HCT116 (cell line): ENCODE data around the gene AMBRA1. TPM values are rescaled to one million over a fixed set of nuclear protein-coding genes. Genes with fewer than 3 reads are reported as not detected.

Experiments used
- ATAC-seq: fragments of 200-7000 bp; cut with Tn5 transposase; 2 replicates; pipeline ENCODE4 v1.9.1; 2020; ENCODE audit warnings: mild to moderate bottlenecking, moderate library complexity
- BruUV-seq: library from RNA; stranded (reverse); fragments of 400-500 nt; replicated peaks from 2 replicates; lab custom pipeline; 2021; lab: Mats Ljungman, UMichigan
- CTCF ChIA-PET: fragments of 300-600 bp; sonication (Branson Sonifier 250); formaldehyde crosslinking; loops from one replicate; lab custom pipeline; 2021; ENCODE audit warnings: antibody characterized with exemption; lab: Charles Lee
- POLR2A ChIA-PET: fragments of 300-600, 350-600 bp; sonication (Branson Sonifier 250); formaldehyde crosslinking; loops from one replicate; lab custom pipeline; 2021; ENCODE audit warnings: antibody characterized with exemption; lab: Charles Lee
- RAD21 ChIA-PET, 2 experiments: fragments of 300-600 bp; sonication (Branson Sonifier 250); formaldehyde crosslinking; loops; one replicate each; lab custom pipeline; 2023; ENCODE audit warnings: low total read pairs in 2 of 2; ENCODE audit not compliant: uncharacterized antibody in 2 of 2, unreplicated experiment in 2 of 2, low non-redundant PET in 1 of 2; lab: Charles Lee
- DNase-seq: peaks from one replicate; pipeline ENCODE4 v3.0.0-alpha.2; 2010; ENCODE audit warnings: low read depth, low spot score
- H2AFZ ChIP-seq: fragments of 200-600 bp; shearing (Covaris generic), sonication (generic); 2 replicates; pipeline ENCODE4 v1.6.1; 2017; ENCODE audit warnings: low read depth, mixed run types, mixed read lengths, antibody characterized with exemption, low read length; ENCODE audit not compliant: poor library complexity, severe bottlenecking
- H3K27ac ChIP-seq: 2 replicates; pipeline ENCODE4 v1.5.1; 2012; ENCODE audit warnings: low read depth, low read length
- H3K27me3 ChIP-seq: fragments of 200-600 bp; sonication (generic); 2 replicates; pipeline ENCODE4 v1.6.1; 2016; ENCODE audit warnings: mixed run types, low read length, mixed read lengths; ENCODE audit not compliant: insufficient read depth
- H3K36me3 ChIP-seq, 2 experiments: fragments of 200-500 bp in 1 of 2; fragments of 200-600 bp in 1 of 2; sonication (Bioruptor generic) in 1 of 2; sonication (generic) in 1 of 2; 2 replicates each; pipeline versions ENCODE4 v1.5.1 to v1.6.1; 2014 to 2016; ENCODE audit warnings: low read length in 2 of 2, inconsistent platforms in 1 of 2, mixed read lengths in 1 of 2, mixed run types in 1 of 2; ENCODE audit not compliant: insufficient read depth in 2 of 2, control insufficient read depth in 1 of 2
- H3K4me1 ChIP-seq, 2 experiments: fragments of 200-600 bp in 1 of 2; sonication (generic) in 1 of 2; 2 replicates each; pipeline versions ENCODE4 v1.5.1 to v1.6.1; 2012 to 2017; ENCODE audit warnings: low read length in 2 of 2, inconsistent platforms in 1 of 2, mild to moderate bottlenecking in 1 of 2, mixed read lengths in 1 of 2, mixed run types in 1 of 2, moderate library complexity in 1 of 2; ENCODE audit not compliant: insufficient read depth in 2 of 2, control insufficient read depth in 1 of 2
- H3K4me2 ChIP-seq: fragments of 200-600 bp; sonication (generic); 2 replicates; pipeline ENCODE4 v1.6.1; 2017; ENCODE audit warnings: mixed run types, low read length, mixed read lengths
- H3K4me3 ChIP-seq, 2 experiments: fragments of 200-600 bp in 1 of 2; sonication (generic) in 1 of 2; replicated peaks in 1 of 2; 2 replicates each; pipeline ENCODE4 v1.5.1; 2011 to 2016; ENCODE audit warnings: low read length in 2 of 2, control low read depth in 1 of 2, low read depth in 1 of 2, mild to moderate bottlenecking in 1 of 2, mixed read lengths in 1 of 2, mixed run types in 1 of 2
- H3K79me2 ChIP-seq: fragments of 200-600 bp; sonication (generic); 2 replicates; pipeline ENCODE4 v1.6.1; 2017; ENCODE audit warnings: mild to moderate bottlenecking, mixed run types, low read length, moderate library complexity, mixed read lengths; ENCODE audit not compliant: insufficient read depth
- H3K9ac ChIP-seq: fragments of 200-600 bp; sonication (generic); 2 replicates; pipeline ENCODE4 v1.6.1; 2016; ENCODE audit warnings: low read length, mixed read lengths
- H3K9me2 ChIP-seq: fragments of 200-600 bp; sonication (generic), shearing (Covaris generic); 2 replicates; pipeline ENCODE4 v1.6.1; 2017; ENCODE audit warnings: mixed run types, mild to moderate bottlenecking, moderate library complexity; ENCODE audit not compliant: insufficient read depth
- H3K9me3 ChIP-seq, 2 experiments: fragments of 200-500 bp in 1 of 2; fragments of 200-600 bp in 1 of 2; sonication (Bioruptor generic) in 1 of 2; sonication (generic) in 1 of 2; 2 replicates each; pipeline ENCODE4 v1.6.1; 2014 to 2017; ENCODE audit warnings: low read length in 2 of 2, mixed read lengths in 2 of 2, inconsistent platforms in 1 of 2, low read depth in 1 of 2, mild to moderate bottlenecking in 1 of 2, mixed run types in 1 of 2, moderate library complexity in 1 of 2; ENCODE audit not compliant: control insufficient read depth in 1 of 2, insufficient read depth in 1 of 2
- H4K20me1 ChIP-seq: fragments of 200-600 bp; sonication (generic), shearing (Covaris generic); 2 replicates; pipeline ENCODE4 v1.6.1; 2017; ENCODE audit warnings: mixed run types, mild to moderate bottlenecking, moderate library complexity; ENCODE audit not compliant: insufficient read depth
- ATF3 ChIP-seq: IDR thresholded peaks from 2 replicates; pipeline ENCODE4 v1.6.1; 2012
- CEBPB ChIP-seq: IDR thresholded peaks from 2 replicates; pipeline ENCODE4 v1.6.1; 2012; ENCODE audit warnings: low read depth
- ELF1 ChIP-seq: IDR thresholded peaks from 2 replicates; pipeline ENCODE4 v1.6.1; 2012; ENCODE audit warnings: low read depth, borderline replicate concordance
- EZH2 ChIP-seq: fragments of 200-600 bp; sonication (generic); IDR thresholded peaks from 2 replicates; pipeline ENCODE4 v1.6.1; 2017; ENCODE audit warnings: antibody characterized with exemption, mixed run types
- EZH2phosphoT487 ChIP-seq: fragments of 200-600 bp; IDR thresholded peaks from 2 replicates; pipeline ENCODE4 v1.6.1; 2018; ENCODE audit warnings: antibody characterized with exemption, borderline replicate concordance
- FOSL1 ChIP-seq: IDR thresholded peaks from 2 replicates; pipeline ENCODE4 v1.6.1; 2012; ENCODE audit warnings: low read depth
- JUND ChIP-seq: IDR thresholded peaks from 2 replicates; pipeline ENCODE4 v1.6.1; 2012
- MAX ChIP-seq: IDR thresholded peaks from 2 replicates; pipeline ENCODE4 v1.6.1; 2012
- RAD21 ChIP-seq: IDR thresholded peaks from 2 replicates; pipeline ENCODE4 v1.6.1; 2012; ENCODE audit warnings: low read depth, mild to moderate bottlenecking
- SP1 ChIP-seq: IDR thresholded peaks from 2 replicates; pipeline ENCODE4 v1.6.1; 2012; ENCODE audit warnings: low read depth
- SRF ChIP-seq: IDR thresholded peaks from 2 replicates; pipeline ENCODE4 v1.6.1; 2012; ENCODE audit warnings: low read depth
- TCF7L2 ChIP-seq: IDR thresholded peaks from 2 replicates; pipeline ENCODE4 v1.7.0; 2011; ENCODE audit warnings: borderline replicate concordance, inconsistent platforms; ENCODE audit not compliant: insufficient read depth, insufficient read length; ENCODE audit errors: extremely low read depth
- ZBTB33 ChIP-seq: IDR thresholded peaks from 2 replicates; pipeline ENCODE4 v1.6.1; 2011; ENCODE audit warnings: mild to moderate bottlenecking, low read length, moderate library complexity; ENCODE audit not compliant: insufficient replicate concordance; ENCODE audit errors: extremely low read depth
- ZFX ChIP-seq: fragments of 450-650 bp; IDR thresholded peaks from 2 replicates; pipeline ENCODE4 v1.6.1; 2017
- ZNF274 ChIP-seq: fragments of 200-500 bp; sonication (Bioruptor generic); IDR thresholded peaks from 2 replicates; pipeline ENCODE4 v1.6.1; 2014; ENCODE audit warnings: mild to moderate bottlenecking, low read depth, low read length, inconsistent platforms
- intact Hi-C: fragments of 100-400 bp; cut with micrococcal nuclease; formaldehyde crosslinking; loops from 2 replicates; pipeline ENCODE4 v1.10.0; 2022
- total RNA-seq: library from RNA; stranded (reverse); gene quantifications from one replicate; pipeline ENCODE4 v1.2.1, GENCODE V29; 2021; ENCODE audit not compliant: unreplicated experiment

Gene AMBRA1
- total RNA-seq, 1 experiment from 2014 or later, result 22.7 TPM

GRCh38 chr11:46533396-46534100 lies 60.3 kb downstream of the AMBRA1 start:
- DNase-seq, result no peak
- H4K20me1 ChIP-seq, result no peaks in the 10 kb centered on the region; the same call in 1 of the 2 replicates
- no peak overlapping the region for H3K4me2 ChIP-seq
- H3K9me2 ChIP-seq, result no peaks in the 10 kb centered on the region
- ChIA-PET CTCF (no interaction called here), RAD21 (no interaction called here), POLR2A (no interaction called here)
- intact Hi-C loops, result no loop called here
- BruUV-seq, result no TSS peak
- ATAC-seq, result no peak
- no peak overlapping the region for H3K4me3 ChIP-seq
- no peaks in the 10 kb centered on the region for H3K9me3 ChIP-seq
- no peak overlapping the region for H3K9ac ChIP-seq
- no peaks in the 10 kb centered on the region for H3K36me3 ChIP-seq
- peaks cover 77% of the 10 kb centered on the region for H3K79me2 ChIP-seq
- no peak for TF ChIP-seq MAX
- no peak for TF ChIP-seq EZH2phosphoT487
- H3K27ac ChIP-seq, result no peak overlapping the region
- peaks cover 0 to 11% of the 10 kb centered on the region in 2 experiments; a peak in 1 of 4 replicates for H3K4me1 ChIP-seq
- H2AFZ ChIP-seq, result no peak overlapping the region
- H3K27me3 ChIP-seq, result no peaks in the 10 kb centered on the region

GRCh38 chr11:46529928-46530574 lies 63.8 kb downstream of the AMBRA1 start:
- Histone ChIP-seq H3K79me2 (peaks cover 75% of the 10 kb centered on the region), H4K20me1 (no peaks in the 10 kb centered on the region; the same call in 1 of the 2 replicates), H3K9ac (no peak overlapping the region), H3K27ac (no peak overlapping the region), H3K4me3 (no peak overlapping the region), H3K4me2 (no peak overlapping the region), H2AFZ (no peak overlapping the region), H3K9me3 (no peaks in the 10 kb centered on the region), H3K36me3 (no peaks in the 10 kb centered on the region), H3K4me1 (peaks cover 0 to 4% of the 10 kb centered on the region in 2 experiments; a peak in 1 of 4 replicates), H3K27me3 (no peaks in the 10 kb centered on the region), H3K9me2 (no peaks in the 10 kb centered on the region)
- ChIA-PET CTCF (interaction anchor here (0.5 to 1.7 kb wide), 22 partner anchors 8 to 286 kb away, joined by 3 to 16 read pairs (median 4); partner anchors contain the start of gene CHRM4), RAD21 (interaction anchor here in 1 of 2 experiments (0.8 kb wide), 1 partner anchor 142 kb away, joined by 3 read pairs; no protein-coding TSS in a partner anchor), POLR2A (no interaction called here)
- ATAC-seq (no peak), DNase-seq (no peak)
- BruUV-seq, result no TSS peak
- intact Hi-C loops, result loop anchor here (2.0 to 5.0 kb wide), 2 partner anchors 38 to 141 kb away; no protein-coding TSS in a partner anchor
- TF ChIP-seq EZH2 (no peak), ELF1 (no peak), ZFX (no peak), TCF7L2 (no peak), ZNF274 (no peak), CEBPB (no peak), JUND (no peak), FOSL1 (no peak), SRF (no peak), EZH2phosphoT487 (no peak), ATF3 (no peak), MAX (no peak), RAD21 (no peak), SP1 (no peak), ZBTB33 (no peak)
